NCI-H345 treated with DMSO at 0.1 percent for 48 hours (cell line): Measurements from ENCODE around the gene MPL.

ENCODE experiments used
- DNase-seq: peaks from one replicate; lab custom pipeline; 2025; ENCODE audit not compliant: unreplicated experiment; lab: John Stamatoyannopoulos, UW

Gene MPL

GRCh38 chr1:43321331-43321891 is 16.2 kb upstream of the MPL start:
- no peak for DNase-seq

GRCh38 chr1:43322506-43322905 is 15.1 kb upstream of the MPL start:
- no peak for DNase-seq

GRCh38 chr1:43324810-43325209 is 12.8 kb upstream of the MPL start:
- no peak for DNase-seq

- no peak for DNase-seq
Observed at GRCh38 chr1:43325381-43325780, 12.2 kb upstream of the MPL start.

GRCh38 chr1:43327549-43328292 is 9.9 kb upstream of the MPL start:
- no peak for DNase-seq

GRCh38 chr1:43329995-43330751 is 7.4 kb upstream of the MPL start:
- no peak for DNase-seq

GRCh38 chr1:43331688-43332087 is 5.9 kb upstream of the MPL start:
- DNase-seq = peak; percentile 23

- DNase-seq = no peak
Observed at GRCh38 chr1:43334453-43335205, 3.0 kb upstream of the MPL start.

GRCh38 chr1:43338001-43338400 is 383 bp downstream of the MPL start:
- no peak for DNase-seq

GRCh38 chr1:43339584-43340232 is 2.1 kb downstream of the MPL start:
- DNase-seq = no peak

- no peak for DNase-seq
Observed at GRCh38 chr1:43340559-43340958, 2.9 kb downstream of the MPL start.

GRCh38 chr1:43344267-43344850 is 6.7 kb downstream of the MPL start:
- no peak for DNase-seq

GRCh38 chr1:43345120-43345519 is 7.5 kb downstream of the MPL start:
- DNase-seq = no peak

GRCh38 chr1:43346636-43347035 is 9.0 kb downstream of the MPL start:
- no peak for DNase-seq

GRCh38 chr1:43348343-43348808 is 10.8 kb downstream of the MPL start:
- DNase-seq = peak; percentile 55

- peak; percentile 84 for DNase-seq
Observed at GRCh38 chr1:43348809-43349593, 11.4 kb downstream of the MPL start.

GRCh38 chr1:43349594-43350306 is 12.1 kb downstream of the MPL start:
- DNase-seq = no peak

- DNase-seq = no peak
Observed at GRCh38 chr1:43350976-43351375, 13.4 kb downstream of the MPL start.
